Measurements from ENCODE around the gene SLC25A21. TPM values are rescaled to one million over a fixed set of nuclear protein-coding genes. Genes with fewer than 3 reads are reported as not detected.

The SLC25A21 gene
- total and polyA plus RNA-seq, 8 donors: 0.37 to 0.92 (median 0.60) TPM

DNA sequence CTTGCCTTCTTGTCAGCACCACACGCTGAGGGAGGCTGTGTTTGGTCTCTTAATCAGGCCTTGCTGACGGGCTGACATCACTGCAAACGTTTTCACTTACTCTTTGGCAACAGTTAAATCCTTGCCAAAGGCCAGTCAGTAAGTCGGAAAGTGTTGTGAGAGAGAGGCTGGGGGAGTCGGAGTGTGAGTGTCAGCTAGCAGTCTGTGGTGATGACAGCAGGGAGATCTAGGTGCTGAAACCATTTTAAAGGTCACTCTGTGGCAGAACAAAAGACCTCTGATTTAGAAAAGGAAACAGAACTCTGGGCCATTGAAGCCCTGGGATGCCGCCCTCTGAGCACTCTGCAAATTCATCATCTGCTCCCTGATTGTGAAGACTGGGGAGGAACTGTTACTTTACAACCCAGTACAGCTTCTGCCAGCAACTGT lies 367.3 kb downstream of the SLC25A21 start:
- FAIRE-seq (no peak), DNase-seq (no peak), ATAC-seq (no peak)
- WGBS, 2 donors: 37 to 41% methylated on average over 6 of the region's 6 CpGs
- Histone ChIP-seq H3K27me3 (no peaks in the 10 kb centered on the region), H3K9me3 (no peaks in the 10 kb centered on the region), H3K36me3 (no peaks in the 10 kb centered on the region), H3K4me3 (no peak overlapping the region), H3K27ac (no peak overlapping the region), H3K4me1 (no peaks in the 10 kb centered on the region)
- intact Hi-C loops (cut with DNase I): no loop called here
- TF ChIP-seq, protein P1, sequence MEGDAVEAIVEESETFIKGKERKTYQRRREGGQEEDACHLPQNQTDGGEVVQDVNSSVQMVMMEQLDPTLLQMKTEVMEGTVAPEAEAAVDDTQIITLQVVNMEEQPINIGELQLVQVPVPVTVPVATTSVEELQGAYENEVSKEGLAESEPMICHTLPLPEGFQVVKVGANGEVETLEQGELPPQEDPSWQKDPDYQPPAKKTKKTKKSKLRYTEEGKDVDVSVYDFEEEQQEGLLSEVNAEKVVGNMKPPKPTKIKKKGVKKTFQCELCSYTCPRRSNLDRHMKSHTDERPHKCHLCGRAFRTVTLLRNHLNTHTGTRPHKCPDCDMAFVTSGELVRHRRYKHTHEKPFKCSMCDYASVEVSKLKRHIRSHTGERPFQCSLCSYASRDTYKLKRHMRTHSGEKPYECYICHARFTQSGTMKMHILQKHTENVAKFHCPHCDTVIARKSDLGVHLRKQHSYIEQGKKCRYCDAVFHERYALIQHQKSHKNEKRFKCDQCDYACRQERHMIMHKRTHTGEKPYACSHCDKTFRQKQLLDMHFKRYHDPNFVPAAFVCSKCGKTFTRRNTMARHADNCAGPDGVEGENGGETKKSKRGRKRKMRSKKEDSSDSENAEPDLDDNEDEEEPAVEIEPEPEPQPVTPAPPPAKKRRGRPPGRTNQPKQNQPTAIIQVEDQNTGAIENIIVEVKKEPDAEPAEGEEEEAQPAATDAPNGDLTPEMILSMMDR (IDR thresholded peaks at IDR 0.05): no peak

DNA sequence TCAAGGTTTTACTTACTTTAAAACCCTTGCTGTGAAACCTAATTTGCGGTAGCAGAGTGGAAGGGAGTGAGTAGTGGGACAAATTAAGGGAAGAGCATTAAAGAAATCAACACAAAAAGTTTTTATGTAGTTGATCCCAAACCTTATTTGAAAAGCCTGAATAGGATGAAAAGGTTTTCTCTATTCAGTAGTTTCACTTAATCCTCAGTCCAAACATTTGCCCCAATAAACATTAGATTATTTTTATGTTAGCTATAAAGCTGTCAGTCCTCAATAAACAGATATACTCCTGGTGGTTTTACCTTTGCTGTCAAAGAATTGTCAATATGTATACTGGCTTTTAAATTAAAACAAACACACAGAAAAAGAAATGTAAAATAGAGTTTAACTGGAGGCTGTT lies 374.8 kb downstream of the SLC25A21 start:
- Histone ChIP-seq H3K4me3 (no peak overlapping the region), H3K27ac (no peak overlapping the region), H3K9me3 (no peaks in the 10 kb centered on the region), H3K4me1 (no peaks in the 10 kb centered on the region), H3K36me3 (no peaks in the 10 kb centered on the region), H3K27me3 (no peaks in the 10 kb centered on the region)
- DNase-seq (no peak), FAIRE-seq (no peak), ATAC-seq (no peak)
- TF ChIP-seq, protein P1 (IDR thresholded peaks at IDR 0.05): no peak
- WGBS, 2 donors: 75 to 80% methylated on average over 1 of the region's 1 CpG
- intact Hi-C loops (cut with DNase I): no loop called here

GRCh38 chr14:36791402-36791801 lies 381.0 kb downstream of the SLC25A21 start:
- ATAC-seq (no peak), FAIRE-seq (no peak), DNase-seq (no peak)
- peaks cover 0 to 9% (median 0%) of the 10 kb centered on the region in 4 donors for H3K27me3 ChIP-seq
- H3K27ac ChIP-seq: no peak overlapping the region
- H3K9me3 ChIP-seq: no peaks in the 10 kb centered on the region
- WGBS, 2 donors: 59 to 68% methylated on average over 1 of the region's 1 CpG
- H3K36me3 ChIP-seq: no peaks in the 10 kb centered on the region
- H3K4me1 ChIP-seq: no peaks in the 10 kb centered on the region
- TF ChIP-seq, protein P1 (IDR thresholded peaks at IDR 0.05): no peak
- no peak overlapping the region for H3K4me3 ChIP-seq
- intact Hi-C loops (cut with DNase I): no loop called here

GRCh38 chr14:36785511-36785910 lies 386.9 kb downstream of the SLC25A21 start:
- peaks cover 0 to 9% (median 0%) of the 10 kb centered on the region in 4 donors for H3K27me3 ChIP-seq
- FAIRE-seq: no peak
- TF ChIP-seq, protein P1 (IDR thresholded peaks at IDR 0.05): no peak
- H3K27ac ChIP-seq: no peak overlapping the region
- no peaks in the 10 kb centered on the region for H3K4me1 ChIP-seq
- no peak for DNase-seq
- H3K4me3 ChIP-seq: no peak overlapping the region
- 73 to 74% methylated on average over 1 of the region's 1 CpG for WGBS, 2 donors
- intact Hi-C loops (cut with DNase I): no loop called here
- H3K9me3 ChIP-seq: no peaks in the 10 kb centered on the region
- ATAC-seq: no peak
- no peaks in the 10 kb centered on the region for H3K36me3 ChIP-seq

- DNase-seq: no peak
- WGBS, 2 donors: 83 to 87% methylated on average over 1 of the region's 1 CpG
- Histone ChIP-seq H3K36me3 (no peaks in the 10 kb centered on the region), H3K27ac (no peak overlapping the region), H3K27me3 (peaks cover 0 to 6% (median 0%) of the 10 kb centered on the region in 4 donors), H3K9me3 (no peaks in the 10 kb centered on the region), H3K4me3 (no peak overlapping the region), H3K4me1 (no peaks in the 10 kb centered on the region)
- FAIRE-seq: no peak
- intact Hi-C loops (cut with DNase I): no loop called here
- TF ChIP-seq, protein P1 (IDR thresholded peaks at IDR 0.05): no peak
- no peak for ATAC-seq
Measured at GRCh38 chr14:36784541-36784940, 387.9 kb downstream of the SLC25A21 start.

All from pancreas (tissue), 10 donors.